ENCODE data around the gene R3HDM4. TPM values are rescaled to one million over a fixed set of nuclear protein-coding genes. Genes with fewer than 3 reads are reported as not detected.
A peak's percentile ranks its signal among the peaks of the same experiment; 100 is the strongest.

R3HDM4 gene
- total and polyA plus RNA-seq, 9 of the 15 experiments (the other 6 are each of a cell fraction or from before 2014, with no cell fraction given): 3.2 to 154 (median 59.0) TPM

DNA sequence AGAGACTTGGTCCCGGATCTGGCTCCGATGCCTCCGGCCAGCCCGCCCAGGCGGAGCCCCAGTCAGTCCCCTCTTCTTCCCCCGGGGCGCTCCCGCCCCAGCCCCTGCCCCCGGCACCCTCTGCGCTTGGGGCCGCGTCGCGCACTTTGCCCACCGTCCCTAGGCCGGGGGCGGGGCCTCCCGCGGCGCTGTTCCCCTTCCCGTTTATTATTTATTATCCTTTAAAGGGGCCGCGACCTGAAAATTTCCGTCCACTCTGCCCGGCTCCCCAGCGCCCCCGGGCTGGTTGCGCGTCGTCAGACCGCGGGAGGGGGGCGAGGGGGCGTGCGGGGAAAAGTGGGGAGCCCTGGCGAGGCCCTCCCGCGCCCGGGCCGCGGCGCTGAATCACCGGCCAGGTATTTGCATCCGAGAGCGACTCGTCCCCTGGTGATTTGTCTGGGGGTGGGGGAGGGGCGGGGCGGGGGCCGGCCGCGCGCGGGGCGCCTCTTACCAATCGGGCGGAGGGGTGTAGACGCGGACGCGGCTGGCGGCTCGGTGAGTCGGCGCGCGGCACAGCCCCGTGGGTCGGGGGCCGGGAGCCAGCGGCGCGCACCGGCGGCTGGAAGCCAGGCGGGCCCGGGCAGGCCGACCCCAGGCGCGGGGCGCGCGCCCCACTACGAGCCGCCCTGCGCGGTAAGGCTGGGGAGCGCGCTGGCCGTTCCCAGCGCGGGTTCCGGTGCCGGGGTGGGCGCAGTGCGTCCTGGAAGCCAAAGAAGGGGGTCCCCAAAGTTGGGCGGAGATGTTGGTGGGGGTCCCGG is 12.7 kb upstream of the R3HDM4 start, which contains the start of gene ARID3A (continued):
- TF ChIP-seq, protein P1, sequence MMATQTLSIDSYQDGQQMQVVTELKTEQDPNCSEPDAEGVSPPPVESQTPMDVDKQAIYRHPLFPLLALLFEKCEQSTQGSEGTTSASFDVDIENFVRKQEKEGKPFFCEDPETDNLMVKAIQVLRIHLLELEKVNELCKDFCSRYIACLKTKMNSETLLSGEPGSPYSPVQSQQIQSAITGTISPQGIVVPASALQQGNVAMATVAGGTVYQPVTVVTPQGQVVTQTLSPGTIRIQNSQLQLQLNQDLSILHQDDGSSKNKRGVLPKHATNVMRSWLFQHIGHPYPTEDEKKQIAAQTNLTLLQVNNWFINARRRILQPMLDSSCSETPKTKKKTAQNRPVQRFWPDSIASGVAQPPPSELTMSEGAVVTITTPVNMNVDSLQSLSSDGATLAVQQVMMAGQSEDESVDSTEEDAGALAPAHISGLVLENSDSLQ (IDR thresholded peaks at IDR 0.05): peak; percentile 76
- no peak for TF ChIP-seq SRSF9 (IDR thresholded peaks at IDR 0.05; ENCODE audit: borderline replicate concordance, low read depth, low read length)
- no peak for TF ChIP-seq PPARD (CRISPR knock-in tag; IDR thresholded peaks at IDR 0.05)
- no peak for TF ChIP-seq ZKSCAN3 (CRISPR knock-in tag; IDR thresholded peaks at IDR 0.05)
- no peak for TF ChIP-seq NFATC3 (IDR thresholded peaks at IDR 0.05)
- no peak for TF ChIP-seq TFAM (CRISPR knock-in tag; conservative IDR thresholded peaks at IDR 0.05)
- TF ChIP-seq PCBP1 (IDR thresholded peaks at IDR 0.05; ENCODE audit: low read depth, low read length, poor library complexity, severe bottlenecking): peak; percentile 62
- no peak for TF ChIP-seq ZNF511 (CRISPR knock-in tag; IDR thresholded peaks at IDR 0.05)
- peak; percentile 44; the same call in 1 of the 2 replicates for TF ChIP-seq THAP12 (CRISPR knock-in tag; IDR thresholded peaks at IDR 0.05)
- TF ChIP-seq, protein P2, sequence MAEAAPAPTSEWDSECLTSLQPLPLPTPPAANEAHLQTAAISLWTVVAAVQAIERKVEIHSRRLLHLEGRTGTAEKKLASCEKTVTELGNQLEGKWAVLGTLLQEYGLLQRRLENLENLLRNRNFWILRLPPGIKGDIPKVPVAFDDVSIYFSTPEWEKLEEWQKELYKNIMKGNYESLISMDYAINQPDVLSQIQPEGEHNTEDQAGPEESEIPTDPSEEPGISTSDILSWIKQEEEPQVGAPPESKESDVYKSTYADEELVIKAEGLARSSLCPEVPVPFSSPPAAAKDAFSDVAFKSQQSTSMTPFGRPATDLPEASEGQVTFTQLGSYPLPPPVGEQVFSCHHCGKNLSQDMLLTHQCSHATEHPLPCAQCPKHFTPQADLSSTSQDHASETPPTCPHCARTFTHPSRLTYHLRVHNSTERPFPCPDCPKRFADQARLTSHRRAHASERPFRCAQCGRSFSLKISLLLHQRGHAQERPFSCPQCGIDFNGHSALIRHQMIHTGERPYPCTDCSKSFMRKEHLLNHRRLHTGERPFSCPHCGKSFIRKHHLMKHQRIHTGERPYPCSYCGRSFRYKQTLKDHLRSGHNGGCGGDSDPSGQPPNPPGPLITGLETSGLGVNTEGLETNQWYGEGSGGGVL (CRISPR knock-in tag; IDR thresholded peaks at IDR 0.05): no peak
- TF ChIP-seq ELF1 (tag; IDR thresholded peaks at IDR 0.05): no peak
- TF ChIP-seq MXI1 (IDR thresholded peaks at IDR 0.05; ENCODE audit: low read depth, low read length): no peak
- TF ChIP-seq MAFK (IDR thresholded peaks at IDR 0.05; ENCODE audit: low read length): no peak
- no peak for TF ChIP-seq POLR3A (IDR thresholded peaks at IDR 0.05; ENCODE audit: borderline replicate concordance, extremely low read depth, insufficient read depth, insufficient read length)
- TF ChIP-seq ZBTB34 (CRISPR knock-in tag; IDR thresholded peaks at IDR 0.05): no peak
- TF ChIP-seq U2AF1 (optimal IDR thresholded peaks at IDR 0.05; ENCODE audit: low read depth, low read length): no peak
- no peak for TF ChIP-seq ZNF699 (CRISPR knock-in tag; IDR thresholded peaks at IDR 0.05; ENCODE audit: insufficient replicate concordance)
- TF ChIP-seq ZNF785 (CRISPR knock-in tag; IDR thresholded peaks at IDR 0.05): no peak
- no peak for TF ChIP-seq SIN3B (IDR thresholded peaks at IDR 0.05; ENCODE audit: low read depth)
- peak; percentile 75; the same call in 1 of the 2 replicates for TF ChIP-seq ATF7 (IDR thresholded peaks at IDR 0.05)
- no peak for TF ChIP-seq GABPB2 (CRISPR knock-in tag; conservative IDR thresholded peaks at IDR 0.05)

All from K562 (cell line).